ENCODE measurements around the gene ZNF800.

The ZNF800 gene

GRCh38 chr7:127346575-127347256 lies 45.8 kb downstream of the ZNF800 start:
- DNase-seq = no peak

GRCh38 chr7:127342596-127342995 lies 49.9 kb downstream of the ZNF800 start:
- no peak for DNase-seq

- DNase-seq = no peak
These were observed 54.4 kb downstream of the ZNF800 start for GRCh38 chr7:127338122-127338521.

- DNase-seq = no peak
These were observed 54.9 kb downstream of the ZNF800 start for GRCh38 chr7:127337581-127337980.

- DNase-seq = no peak
These were observed 56.0 kb downstream of the ZNF800 start for GRCh38 chr7:127336458-127336857.

GRCh38 chr7:127332880-127333279 lies 59.6 kb downstream of the ZNF800 start:
- DNase-seq = no peak

- no peak for DNase-seq
These were observed 62.4 kb downstream of the ZNF800 start for GRCh38 chr7:127330070-127330469.

- no peak for DNase-seq
These were observed 69.5 kb downstream of the ZNF800 start for GRCh38 chr7:127322832-127323493.

- DNase-seq = no peak
These were observed 70.2 kb downstream of the ZNF800 start for GRCh38 chr7:127322351-127322750.

GRCh38 chr7:127320974-127321373 lies 71.5 kb downstream of the ZNF800 start:
- no peak for DNase-seq
